GDM1 (cell line): ENCODE data around the gene SEMA3F.

Experiments
- DNase-seq: peaks from one replicate; lab custom pipeline; 2025; lab: John Stamatoyannopoulos, UW

SEMA3F gene

DNA sequence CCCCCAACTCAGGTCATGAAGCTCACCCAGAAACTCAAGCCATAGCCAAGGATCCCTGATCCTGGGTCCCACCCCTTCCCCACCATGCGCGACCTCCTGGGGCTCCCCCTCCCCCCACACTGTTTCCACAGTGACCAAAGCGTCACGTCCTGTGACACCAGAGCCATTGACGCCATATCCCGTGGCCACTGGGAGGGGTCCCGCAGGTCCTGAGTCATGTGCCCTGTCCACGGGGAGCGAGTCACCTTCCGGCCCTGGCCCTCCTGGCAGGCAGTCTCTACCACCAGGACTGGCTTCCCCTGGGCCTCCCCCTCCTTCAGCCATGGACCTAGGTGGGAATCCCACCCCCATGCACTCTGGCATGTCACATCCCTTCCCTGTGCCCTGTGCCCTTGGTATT is 15.6 kb downstream of the SEMA3F start:
- DNase-seq = no peak

DNA sequence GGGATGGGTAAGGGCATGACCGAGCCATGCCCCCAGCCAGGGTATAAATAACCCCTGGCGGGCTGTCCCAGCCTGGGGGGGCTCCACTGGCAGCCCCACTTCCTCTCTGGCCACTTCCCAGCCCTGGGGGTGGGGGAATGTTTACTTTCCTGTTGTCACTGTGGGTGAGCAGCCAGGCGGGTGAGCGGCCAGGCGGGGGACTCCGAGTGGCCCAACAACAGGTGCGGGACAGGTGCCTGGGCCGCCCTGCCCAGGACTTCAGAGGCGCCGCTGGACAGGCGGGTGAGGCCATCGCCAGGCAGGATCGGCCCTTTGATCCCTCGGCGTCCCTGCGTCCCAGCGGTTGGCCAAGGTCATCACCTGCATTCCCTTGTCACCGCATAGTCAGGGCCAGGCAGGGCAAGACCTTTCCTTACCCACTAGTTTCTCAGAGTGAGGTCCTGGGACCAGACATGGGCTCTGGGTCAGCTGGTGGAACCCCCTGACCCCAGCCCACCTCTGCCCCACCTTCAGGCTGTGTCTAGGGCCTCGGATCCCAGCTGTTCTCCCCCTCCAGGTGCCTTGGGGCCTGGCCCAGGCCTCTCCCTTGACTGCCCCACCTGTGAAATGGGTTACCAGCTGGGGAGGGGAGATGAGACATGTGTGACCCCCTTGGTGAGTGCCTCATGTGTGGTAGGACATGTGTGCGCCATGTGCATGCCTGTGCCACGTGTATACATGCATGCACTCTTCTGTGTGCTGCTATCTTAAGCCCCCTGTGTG is 16.6 kb downstream of the SEMA3F start:
- no peak for DNase-seq

DNA sequence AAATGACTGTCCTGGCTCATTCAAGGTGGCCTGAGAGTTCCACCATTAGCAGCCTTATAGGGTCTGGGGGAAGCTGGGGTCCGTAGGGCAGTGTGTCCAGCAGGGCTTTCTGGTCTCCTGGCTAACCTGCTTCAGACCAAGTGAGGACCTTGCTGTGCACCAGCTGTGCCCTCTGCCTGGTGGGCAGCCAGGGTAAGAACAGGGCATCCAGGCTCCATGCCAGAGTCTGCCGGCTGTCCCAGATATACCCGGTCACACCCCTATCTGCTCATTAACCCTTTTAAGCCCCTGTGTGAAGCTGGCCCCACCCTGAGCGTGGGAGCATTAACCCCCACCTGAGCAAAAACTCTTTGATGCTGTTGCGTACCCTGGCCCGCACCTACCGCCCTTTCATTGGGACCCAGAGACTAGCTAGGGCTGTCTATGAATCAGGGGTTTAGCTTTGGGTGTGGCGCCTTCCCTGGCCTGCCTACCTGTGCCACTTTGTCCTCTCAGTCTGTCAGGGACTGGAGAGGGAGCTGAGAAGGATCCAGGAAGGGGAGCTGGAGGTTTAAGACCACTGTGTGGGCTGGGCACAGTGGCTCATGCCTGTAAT is 17.6 kb downstream of the SEMA3F start:
- DNase-seq = no peak

DNA sequence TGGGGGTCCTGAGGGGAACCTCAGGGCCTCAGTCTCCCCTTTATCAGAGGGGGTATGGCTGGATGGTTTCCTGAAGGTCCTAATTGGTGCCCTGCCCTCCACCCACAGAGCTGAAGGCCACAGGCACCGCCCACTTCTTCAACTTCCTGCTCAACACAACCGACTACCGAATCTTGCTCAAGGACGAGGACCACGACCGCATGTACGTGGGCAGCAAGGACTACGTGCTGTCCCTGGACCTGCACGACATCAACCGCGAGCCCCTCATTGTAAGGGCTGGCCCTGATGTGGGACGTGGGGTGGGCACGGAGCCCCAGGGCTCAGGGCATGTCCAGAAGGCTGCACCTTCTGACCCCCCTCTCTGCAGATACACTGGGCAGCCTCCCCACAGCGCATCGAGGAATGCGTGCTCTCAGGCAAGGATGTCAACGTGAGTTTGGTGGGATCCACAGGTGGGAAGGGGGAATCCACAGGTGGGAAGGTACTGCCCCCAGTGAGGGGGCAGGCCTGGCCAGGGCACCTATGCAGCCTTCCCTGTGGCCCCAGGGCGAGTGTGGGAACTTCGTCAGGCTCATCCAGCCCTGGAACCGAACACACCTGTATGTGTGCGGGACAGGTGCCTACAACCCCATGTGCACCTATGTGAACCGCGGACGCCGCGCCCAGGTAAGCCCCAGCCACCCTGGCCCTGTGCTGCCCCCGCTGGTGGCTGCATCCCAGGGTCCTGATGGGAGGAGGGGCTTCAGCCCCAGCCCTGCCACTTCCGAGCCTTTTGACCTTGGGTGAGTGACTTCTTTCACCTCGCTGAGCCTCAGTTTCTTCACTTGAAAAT is 18.8 kb downstream of the SEMA3F start:
- no peak for DNase-seq

DNA sequence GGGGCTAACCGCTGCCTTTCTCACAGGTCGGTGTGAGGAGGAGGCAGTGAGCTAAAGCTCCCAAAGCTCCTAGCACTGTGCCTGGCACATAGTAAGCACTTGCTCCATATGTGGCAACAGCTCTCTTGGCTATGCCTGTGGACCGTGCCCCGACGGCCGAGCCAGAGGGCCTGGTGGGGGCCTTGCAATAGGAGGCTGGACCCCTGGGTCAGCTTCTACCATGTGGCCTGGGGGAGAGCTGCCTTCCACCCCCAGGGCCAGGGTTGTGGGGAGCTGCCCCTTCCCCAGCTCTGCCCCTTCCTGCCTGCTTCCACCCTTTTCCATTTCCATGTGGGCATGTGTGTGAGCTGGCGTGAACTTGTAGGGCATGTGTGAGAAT is 19.4 kb downstream of the SEMA3F start:
- no peak for DNase-seq

GRCh38 chr3:50174947-50175524 is 19.9 kb downstream of the SEMA3F start:
- DNase-seq = no peak

DNA sequence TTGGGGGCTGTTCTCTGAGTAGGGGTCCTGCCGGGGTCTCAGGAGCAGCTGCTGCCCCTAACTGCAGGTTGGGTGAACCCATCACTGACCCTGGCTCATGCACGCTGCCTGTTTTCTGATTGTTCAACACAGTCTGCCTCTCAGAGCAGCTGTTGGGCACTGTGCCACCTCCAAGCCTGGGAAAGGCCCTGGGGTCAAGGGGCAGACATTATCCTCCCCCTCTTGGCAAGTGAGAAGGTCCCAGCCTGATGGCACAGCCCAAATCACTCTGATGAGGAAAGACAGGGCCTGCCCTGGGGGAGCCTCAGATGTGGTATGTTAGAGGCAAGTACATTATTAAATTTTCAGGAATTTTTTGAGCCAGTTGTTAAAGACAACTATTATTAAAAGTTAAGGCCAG is 22.2 kb downstream of the SEMA3F start:
- no peak for DNase-seq

DNA sequence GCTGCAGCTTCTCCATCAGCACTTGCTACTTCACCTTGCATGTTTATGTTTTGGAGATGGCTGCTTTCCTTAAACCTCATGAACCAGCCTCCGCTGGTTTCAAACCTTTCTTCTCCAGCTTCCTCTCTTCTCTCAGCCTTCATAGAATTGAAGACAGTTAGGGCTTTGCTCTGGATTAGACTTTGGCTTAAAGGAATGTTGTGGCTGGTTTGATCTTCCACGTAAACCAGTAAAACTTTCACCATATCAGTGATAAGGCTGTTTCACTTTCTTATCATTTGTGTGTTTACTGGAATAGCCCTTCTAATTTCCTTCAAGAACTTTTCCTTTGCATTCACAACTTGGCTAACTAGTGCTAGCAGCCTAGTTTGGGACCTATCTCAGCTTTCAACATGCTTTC is 24.6 kb downstream of the SEMA3F start:
- DNase-seq = no peak

- no peak for DNase-seq
Observed at GRCh38 chr3:50181985-50182384, 26.9 kb downstream of the SEMA3F start.

GRCh38 chr3:50182533-50183099 is 27.5 kb downstream of the SEMA3F start:
- no peak for DNase-seq

GRCh38 chr3:50183755-50184154 is 28.6 kb downstream of the SEMA3F start:
- DNase-seq = no peak

GRCh38 chr3:50184242-50184978 is 29.3 kb downstream of the SEMA3F start:
- DNase-seq = no peak

DNA sequence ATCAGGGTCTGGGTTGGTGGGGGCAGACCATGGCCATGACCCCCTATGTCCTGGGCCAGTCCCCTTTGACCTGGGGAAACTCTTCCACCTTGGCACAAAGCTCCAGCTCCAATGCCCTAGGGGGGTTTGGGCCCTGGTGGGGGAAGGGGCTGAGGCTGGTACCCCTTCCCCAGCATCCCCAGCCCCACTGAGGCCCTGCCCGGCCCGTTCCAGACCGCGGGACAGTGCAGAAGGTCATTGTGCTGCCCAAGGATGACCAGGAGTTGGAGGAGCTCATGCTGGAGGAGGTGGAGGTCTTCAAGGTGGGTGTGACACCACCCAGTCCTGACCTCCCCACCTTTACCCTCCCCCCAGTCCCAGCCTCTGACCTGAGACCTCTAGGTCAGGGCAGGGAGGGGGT is 30.1 kb downstream of the SEMA3F start:
- DNase-seq = no peak

DNA sequence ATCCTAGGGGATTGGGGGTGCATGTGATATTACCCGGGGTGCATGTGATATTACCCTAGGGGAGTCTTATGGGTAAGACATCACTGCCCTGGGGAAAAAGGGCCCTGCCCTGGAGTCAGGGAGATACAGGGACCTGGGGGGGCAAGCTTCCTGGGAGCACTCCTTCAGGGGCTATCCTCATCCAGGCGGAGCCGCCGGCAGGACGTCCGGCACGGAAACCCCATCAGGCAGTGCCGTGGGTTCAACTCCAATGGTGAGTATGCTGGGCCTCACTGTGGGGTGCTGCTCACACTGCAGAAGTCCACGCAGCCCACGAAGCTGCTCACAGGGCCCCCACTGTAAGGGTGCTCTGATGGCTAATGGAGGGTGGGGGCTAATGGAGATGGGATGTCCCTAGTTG is 31.0 kb downstream of the SEMA3F start:
- DNase-seq = no peak

DNA sequence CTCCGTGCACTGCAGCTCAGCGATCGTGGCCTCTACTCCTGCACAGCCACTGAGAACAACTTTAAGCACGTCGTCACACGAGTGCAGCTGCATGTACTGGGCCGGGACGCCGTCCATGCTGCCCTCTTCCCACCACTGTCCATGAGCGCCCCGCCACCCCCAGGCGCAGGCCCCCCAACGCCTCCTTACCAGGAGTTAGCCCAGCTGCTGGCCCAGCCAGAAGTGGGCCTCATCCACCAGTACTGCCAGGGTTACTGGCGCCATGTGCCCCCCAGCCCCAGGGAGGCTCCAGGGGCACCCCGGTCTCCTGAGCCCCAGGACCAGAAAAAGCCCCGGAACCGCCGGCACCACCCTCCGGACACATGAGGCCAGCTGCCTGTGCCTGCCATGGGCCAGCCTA is 32.6 kb downstream of the SEMA3F start:
- no peak for DNase-seq

GRCh38 chr3:50189274-50189673 is 34.1 kb downstream of the SEMA3F start:
- DNase-seq = peak; percentile 67

GRCh38 chr3:50189989-50190388 is 34.9 kb downstream of the SEMA3F start:
- DNase-seq = no peak

DNA sequence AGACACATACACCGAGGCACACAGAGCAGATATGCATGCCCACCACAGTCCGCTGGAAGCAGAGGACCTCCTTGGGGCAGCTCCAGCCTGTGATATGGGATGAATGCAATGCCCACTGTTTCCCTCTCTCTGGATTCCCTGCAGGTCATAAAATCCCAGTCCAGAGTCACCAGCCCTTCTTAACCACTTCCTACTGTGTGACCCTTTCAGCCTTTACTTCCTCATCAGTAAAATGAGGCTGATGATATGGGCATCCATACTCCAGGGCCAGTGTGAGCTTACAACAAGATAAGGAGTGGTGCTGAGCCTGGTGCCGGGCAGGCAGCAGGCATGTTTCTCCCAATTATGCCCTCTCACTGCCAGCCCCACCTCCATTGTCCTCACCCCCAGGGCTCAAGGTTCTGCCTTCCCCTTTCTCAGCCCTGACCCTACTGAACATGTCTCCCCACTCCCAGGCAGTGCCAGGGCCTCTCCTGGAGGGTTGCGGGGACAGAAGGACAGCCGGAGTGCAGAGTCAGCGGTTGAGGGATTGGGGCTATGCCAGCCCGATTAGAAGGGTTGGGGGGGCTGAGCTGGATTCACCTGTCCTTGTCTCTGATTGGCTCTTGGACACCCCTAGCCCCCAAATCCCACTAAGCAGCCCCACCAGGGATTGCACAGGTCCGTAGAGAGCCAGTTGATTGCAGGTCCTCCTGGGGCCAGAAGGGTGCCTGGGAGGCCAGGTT is 36.0 kb downstream of the SEMA3F start, which contains the start of gene GNAT1:
Gene GNAT1, plus strand, starts transcription at position 675 of the 725 bp plus-strand sequence. CDS start 116 bp downstream, outside the sequence.
- no peak for DNase-seq

DNA sequence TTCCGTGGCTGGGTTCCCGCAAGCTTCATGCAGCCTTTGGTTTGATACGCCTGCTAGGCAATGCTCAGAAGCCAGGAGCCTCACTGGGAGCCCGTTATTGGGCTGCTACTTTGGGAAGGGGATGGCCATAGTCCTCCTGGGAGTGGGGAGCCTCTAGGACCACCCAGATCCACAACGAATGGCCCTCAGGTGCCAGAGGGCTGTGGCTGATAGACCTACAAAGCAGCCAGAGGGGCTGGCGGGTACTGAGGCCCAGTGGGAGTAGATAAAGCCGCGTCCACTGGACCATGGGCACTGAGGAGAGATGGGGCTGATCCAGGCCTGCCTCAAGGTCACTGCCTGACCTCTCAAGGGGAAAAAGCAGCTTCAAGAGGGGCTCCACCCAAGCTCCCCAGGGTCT is 37.0 kb downstream of the SEMA3F start:
- no peak for DNase-seq

DNA sequence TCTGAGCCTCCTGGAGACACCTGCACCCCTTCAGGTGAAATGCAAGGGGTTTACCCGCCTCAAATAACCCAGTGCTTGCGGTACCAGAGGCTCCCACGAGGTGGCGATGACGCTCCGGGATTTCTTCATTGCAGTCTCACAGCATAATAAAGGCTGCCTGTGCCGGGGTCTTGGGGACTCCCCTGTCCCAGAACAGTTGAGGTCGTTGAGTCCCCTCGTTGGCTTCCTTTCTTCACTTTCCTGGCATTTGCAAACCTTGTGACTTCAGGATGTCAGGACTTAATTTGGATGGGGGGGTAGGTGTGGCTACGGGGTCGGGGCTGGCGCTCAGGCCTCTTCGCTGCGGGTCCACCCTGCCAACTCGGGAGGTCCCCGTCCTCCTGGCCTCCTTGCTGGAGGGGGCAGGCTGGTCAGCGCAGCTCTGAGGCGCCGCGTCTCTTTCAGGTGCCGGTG is 37.6 kb downstream of the SEMA3F start:
- peak; percentile 50 for DNase-seq

GRCh38 chr3:50193286-50193685 is 38.2 kb downstream of the SEMA3F start:
- no peak for DNase-seq
